ENCODE results near the gene SFT2D3.

SFT2D3 gene

GRCh38 chr2:127664895-127665225, 36.4 kb upstream of the SFT2D3 start:
- DNase-seq = no peak

DNA sequence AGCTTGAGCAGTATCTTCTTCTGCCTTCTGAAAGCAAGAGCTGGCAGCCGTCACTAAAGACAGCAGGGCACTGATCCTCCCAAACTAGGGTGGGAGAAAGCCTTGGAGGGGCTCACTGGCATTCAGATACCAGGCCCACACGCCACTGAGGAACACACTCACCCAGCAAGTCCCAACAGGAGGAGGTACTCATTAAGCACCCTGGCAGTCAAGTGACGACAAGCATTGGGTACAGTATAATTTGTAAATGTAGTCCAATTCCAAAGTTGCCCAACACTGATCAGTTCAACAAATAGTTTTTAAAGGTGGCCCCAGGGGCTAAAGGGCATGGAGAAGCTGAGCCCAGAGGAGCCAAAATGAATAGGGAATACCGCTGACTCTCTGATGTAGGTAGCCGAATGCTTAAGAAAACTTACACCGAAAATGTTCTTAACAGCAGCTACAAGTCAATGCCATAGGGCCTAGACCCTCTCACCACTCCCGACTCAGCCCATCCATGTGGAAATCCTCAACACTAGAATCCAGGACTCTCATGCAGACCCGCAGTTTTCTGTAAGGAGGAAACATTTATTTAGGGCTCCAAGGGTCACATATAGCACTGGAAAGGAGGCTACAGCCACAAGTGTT, 35.9 kb upstream of the SFT2D3 start:
- DNase-seq = no peak

- DNase-seq = no peak
Observed at GRCh38 chr2:127669056-127669455, 32.2 kb upstream of the SFT2D3 start.

GRCh38 chr2:127670055-127670956, 31.0 kb upstream of the SFT2D3 start:
- DNase-seq = no peak

DNA sequence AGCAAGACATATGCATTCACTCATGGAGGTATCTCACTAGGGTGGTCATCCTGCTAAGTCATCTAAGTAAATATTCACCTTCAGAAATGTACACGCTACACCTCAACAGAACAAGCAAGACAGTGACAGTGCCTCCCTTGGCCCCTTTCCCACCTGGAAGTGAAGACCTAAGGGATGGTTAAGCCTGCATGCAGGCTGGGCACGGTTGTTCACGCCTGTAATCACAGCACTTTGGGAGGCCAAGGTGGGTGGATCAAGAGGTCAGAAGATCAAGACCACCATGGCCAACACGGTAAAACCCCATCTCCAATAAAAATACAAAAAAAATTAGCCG, 30.4 kb upstream of the SFT2D3 start:
- no peak for DNase-seq

GRCh38 chr2:127671557-127672302, 29.6 kb upstream of the SFT2D3 start:
- no peak for DNase-seq

DNA sequence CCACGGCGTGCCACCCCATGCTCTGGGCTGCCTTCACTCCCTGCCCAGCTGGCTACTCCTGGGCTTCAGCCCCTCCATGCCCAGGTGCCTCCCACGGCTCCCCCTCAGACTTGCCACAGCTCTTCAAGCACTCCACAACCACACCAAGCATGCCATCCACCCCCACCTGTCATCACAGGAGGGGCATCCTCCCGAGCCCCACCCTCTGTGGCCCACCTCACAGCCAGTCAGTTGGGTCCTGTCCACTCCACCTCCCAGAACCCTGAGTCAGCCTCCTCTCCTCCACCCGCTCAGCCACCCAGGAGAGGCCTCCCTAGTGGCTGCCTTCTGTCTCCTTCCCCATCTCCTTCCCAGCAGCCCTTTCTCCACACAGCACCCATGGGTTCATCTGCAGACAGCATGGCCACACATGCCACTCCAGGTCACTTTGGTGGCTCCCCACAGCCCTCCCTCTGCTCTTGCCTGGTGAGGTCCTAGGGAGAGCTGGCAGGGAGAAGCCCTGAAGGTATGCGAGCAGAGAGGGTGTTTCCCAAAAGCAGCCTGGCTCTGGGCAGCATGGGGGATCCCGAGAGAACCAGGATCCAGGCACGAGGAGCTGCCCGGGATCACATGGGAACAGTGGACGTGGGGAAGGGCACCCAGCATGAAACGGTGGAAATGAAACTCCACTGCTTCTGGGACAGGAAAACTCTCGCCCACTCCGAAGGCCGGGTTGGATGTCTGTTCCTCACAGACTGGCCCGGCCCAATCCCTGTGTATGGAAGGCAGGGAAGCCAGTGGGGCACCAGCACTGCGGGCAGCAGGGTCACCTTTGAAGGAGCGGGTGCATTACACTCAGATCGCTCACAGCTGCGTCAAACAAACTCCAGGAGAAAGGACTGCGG, 28.7 kb upstream of the SFT2D3 start:
- DNase-seq = no peak

GRCh38 chr2:127673291-127674069, 27.8 kb upstream of the SFT2D3 start:
- no peak for DNase-seq

- DNase-seq = no peak
Observed at GRCh38 chr2:127674241-127675209, 26.8 kb upstream of the SFT2D3 start.

GRCh38 chr2:127675331-127676261, 25.7 kb upstream of the SFT2D3 start, which contains the start of gene LIMS2:
LIMS2 (minus strand) TSS chr2:127675530; CDS start chr2:127675024, 506 bp downstream.
- no peak for DNase-seq

DNA sequence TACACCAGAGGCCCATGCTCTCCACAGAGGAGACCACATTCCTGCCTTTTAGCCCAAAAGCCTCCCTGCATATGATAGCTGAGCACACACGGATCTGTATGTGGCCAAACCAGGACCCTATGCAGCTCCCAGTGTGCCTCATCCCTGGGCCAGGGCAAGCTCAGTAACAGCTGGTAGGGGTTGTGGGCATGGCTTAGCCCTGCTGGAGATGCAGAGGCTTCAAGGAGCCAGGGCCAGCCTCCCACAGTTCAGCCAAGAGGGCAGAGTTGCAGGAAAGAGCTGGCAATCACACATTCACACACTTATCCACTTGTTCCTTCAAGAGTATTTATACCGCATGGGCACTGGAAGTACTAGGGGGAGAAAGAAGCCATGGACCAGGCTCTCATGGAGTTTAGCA, 24.4 kb upstream of the SFT2D3 start:
- DNase-seq = no peak

GRCh38 chr2:127678531-127678930, 22.8 kb upstream of the SFT2D3 start:
- DNase-seq = no peak

DNA sequence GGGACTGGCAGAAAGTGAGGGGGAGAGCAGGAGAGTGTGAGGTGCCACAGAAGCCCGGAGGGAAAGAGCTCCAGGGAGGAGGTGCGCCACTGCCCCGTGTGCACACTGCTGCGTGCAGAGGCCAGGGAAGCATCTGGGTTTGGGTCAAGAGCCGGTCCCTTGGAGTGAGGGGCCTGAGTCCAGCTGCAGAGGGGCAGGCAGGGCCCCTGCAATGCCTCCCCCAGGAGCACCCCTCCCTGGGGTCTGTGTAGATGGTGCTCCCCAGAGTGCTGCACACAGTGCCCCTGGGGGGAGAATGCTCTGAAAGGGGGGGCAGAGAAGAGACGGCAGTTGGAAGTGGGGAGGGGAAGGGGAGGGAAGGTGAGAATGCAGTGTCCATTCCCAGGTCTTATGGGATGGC, 22.3 kb upstream of the SFT2D3 start:
- DNase-seq = no peak

- no peak for DNase-seq
Observed at GRCh38 chr2:127679680-127680361, 21.5 kb upstream of the SFT2D3 start.

DNA sequence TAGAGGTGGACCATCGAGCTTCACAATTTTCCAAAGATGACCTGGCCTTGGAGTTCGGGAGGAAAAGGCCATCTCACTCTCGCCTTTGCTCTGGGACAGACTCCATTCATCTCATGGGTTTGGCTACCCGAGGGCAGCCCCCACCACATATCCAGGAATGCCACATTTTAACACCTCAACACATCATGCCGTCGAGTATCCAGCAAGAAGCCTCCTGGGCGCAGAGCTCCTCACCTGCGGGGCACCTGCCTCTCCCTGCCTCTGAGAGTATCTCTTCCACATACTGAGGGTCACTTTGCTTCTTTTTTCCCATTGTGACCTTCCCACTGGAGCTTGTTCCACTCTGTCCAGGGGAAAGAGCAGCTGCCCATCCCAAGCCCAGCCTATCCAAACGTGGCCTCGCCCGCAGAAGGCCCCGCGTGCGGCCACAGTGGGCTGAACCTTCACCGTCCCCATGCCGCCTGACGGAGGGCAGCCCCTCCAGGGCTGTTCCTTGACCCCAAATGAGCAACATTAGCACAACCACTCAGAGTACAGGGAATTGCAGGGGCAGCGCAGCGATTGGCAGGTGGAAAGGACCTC, 20.5 kb upstream of the SFT2D3 start:
- no peak for DNase-seq

DNA sequence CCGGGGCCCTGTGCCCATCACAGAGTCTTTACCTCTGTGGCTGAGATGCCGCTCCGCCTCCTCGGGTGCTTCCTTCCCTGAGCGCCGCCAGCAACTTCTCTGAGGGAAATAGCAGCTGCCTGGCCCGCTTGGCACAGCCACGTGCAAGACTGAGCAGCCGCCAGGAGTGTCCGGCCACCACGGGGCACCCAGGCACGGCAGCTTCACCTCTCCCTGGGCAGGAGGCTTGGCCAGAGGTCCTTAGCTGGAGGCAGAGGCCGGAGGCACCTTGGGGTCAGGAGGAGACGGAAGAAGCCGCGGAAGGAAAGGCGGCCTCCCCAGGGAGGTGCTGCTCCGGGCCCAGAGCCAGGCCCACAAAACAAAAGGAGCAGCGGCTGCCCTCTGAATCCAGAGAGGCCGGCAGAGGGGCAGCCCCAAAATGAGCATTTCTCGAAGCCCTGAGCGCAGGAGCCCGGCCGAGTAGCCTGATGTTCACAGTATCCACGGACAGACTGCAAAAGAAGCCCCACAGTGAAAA, 20.0 kb upstream of the SFT2D3 start:
- no peak for DNase-seq

DNA sequence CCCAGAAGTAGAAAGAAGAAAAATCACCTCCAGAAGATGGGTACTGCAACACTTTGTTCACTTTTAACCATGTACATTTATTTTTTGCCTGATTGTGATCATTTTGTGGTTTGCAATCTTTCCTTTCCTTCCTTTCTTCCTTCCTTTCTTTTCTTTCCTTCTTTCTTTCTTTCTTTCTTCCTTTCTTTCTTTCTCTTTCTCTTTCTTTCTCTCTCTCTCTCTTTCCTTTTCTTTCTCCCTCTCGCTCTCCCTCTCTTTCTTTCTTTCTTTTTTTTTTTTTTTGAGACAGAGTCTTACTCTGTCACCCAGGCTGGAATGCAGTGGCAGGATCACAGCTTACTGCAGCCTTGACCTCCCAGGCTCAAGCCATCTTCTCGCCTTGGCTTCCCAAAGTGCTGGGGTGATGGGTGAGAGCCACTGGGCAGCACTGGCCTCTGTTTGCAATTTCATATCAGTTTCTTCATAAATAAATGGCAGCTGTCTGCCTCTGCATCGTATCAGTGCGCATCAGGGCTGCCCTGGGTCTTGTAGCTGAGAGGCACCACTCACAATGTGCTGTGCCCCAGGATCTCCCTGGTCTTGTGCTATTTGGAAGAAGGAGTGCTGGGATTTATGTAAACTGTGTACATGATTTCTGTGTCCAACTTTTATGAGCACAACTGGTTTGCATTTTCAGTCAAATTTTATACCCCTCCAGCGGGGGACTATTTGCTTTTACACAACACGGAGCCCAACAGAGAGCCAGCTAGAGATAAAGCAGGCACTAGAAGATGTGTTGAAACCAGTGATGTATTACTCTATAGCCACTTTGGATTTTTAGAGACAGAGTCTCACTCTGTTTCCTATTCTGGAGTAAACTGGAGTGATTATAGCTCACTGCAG, 19.1 kb upstream of the SFT2D3 start:
- no peak for DNase-seq

Data from CD4-positive, alpha-beta T cell treated with Interleukin-4 for 4 hours (primary cell).